GM12872 (cell line): ENCODE measurements around the gene HLA-DQB1.

ENCODE experiments used
- TF ChIP-seq, protein P1 (sequence below): IDR thresholded peaks from 3 replicates; pipeline ENCODE4 v1.5.1; 2011; ENCODE audit warnings: low read depth, mild to moderate bottlenecking, low read length, moderate library complexity; ENCODE audit not compliant: insufficient read depth

HLA-DQB1 gene

DNA sequence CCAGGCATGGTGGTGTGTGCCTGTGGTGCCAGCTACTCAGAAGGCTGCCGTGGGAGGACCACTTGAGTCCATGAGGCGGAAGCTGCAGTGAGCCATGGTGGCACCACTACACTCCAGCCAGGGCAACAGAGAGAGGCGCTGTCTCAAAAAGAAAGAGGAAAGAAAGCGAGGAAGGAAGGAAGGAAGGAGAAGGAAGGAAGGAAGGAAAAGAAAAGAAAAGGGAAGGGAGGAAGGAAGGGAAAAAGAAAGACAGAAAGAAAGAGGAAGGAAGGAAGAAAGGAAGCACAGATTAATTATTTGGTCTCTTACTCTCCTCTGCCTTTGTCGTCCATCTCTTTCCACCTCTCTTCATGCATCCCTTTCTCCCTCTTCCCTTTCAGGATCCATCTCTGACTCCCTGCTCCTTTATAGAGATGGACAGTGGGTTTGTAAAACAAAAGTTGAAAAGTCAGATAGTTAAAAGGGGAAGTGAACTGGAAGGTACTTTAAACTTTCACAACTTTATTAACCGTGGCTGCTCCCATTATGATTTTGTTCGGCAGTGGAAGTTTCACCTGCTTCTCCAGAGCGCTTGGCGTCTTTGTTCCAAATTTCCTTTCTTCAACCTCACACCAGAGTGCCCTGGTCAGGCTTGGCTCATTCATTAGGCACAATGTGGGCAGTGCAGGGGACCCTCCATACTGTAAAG is 27.8 kb downstream of the HLA-DQB1 start:
- TF ChIP-seq, protein P1, sequence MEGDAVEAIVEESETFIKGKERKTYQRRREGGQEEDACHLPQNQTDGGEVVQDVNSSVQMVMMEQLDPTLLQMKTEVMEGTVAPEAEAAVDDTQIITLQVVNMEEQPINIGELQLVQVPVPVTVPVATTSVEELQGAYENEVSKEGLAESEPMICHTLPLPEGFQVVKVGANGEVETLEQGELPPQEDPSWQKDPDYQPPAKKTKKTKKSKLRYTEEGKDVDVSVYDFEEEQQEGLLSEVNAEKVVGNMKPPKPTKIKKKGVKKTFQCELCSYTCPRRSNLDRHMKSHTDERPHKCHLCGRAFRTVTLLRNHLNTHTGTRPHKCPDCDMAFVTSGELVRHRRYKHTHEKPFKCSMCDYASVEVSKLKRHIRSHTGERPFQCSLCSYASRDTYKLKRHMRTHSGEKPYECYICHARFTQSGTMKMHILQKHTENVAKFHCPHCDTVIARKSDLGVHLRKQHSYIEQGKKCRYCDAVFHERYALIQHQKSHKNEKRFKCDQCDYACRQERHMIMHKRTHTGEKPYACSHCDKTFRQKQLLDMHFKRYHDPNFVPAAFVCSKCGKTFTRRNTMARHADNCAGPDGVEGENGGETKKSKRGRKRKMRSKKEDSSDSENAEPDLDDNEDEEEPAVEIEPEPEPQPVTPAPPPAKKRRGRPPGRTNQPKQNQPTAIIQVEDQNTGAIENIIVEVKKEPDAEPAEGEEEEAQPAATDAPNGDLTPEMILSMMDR: no peak

DNA sequence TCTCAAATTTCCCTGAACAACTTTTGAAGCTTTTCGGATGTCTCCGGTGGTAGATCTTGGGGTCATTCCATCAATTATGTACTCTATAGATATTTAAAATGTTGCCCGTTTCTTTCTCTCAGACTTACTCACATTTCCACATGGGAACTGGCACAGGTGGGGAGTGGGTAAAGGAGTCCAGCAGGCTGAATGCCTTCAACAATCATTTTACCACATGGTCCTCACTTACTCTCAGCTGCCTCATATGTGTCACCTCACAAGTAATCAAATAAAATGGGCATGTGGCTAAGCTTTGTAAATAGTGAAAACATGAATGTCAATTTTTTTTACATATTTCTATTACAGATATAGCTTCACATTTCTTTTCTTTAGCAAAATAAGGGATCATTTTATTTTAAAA is 28.6 kb downstream of the HLA-DQB1 start:
- TF ChIP-seq, protein P1: no peak

DNA sequence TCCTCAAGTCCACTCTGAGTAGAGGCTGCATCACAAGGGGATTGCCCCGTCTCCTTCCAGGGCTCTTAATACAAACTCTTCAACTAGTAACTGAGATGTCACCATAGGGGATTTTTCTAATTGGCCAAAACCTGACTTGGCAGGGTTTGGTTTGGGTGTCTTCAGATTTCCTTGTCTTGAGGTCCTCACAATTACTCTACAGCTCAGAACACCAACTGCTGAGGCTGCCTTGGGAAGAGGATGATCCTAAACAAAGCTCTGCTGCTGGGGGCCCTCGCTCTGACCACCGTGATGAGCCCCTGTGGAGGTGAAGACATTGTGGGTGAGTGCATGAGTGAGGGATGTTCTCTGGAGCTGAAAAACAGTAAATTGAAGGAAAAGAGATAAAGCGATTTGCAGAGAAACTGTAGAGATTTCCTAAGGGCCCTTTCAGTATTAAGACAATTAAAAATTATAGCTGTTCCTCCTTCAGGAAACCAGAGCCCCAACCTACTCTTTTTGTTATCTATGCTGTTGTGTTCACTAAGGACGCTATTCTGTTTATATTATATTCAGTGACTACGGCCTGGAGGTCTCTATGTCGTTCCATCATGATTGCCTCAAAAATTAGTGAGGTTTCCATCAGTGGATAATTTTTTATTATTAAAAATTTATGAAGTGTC is 29.1 kb downstream of the HLA-DQB1 start, which contains the start of gene HLA-DQA1:
TSS of gene HLA-DQA1 (plus strand) at position 188 of the 662 bp plus-strand sequence. CDS start at position 241, 53 bp downstream.
- TF ChIP-seq, protein P1: no peak

DNA sequence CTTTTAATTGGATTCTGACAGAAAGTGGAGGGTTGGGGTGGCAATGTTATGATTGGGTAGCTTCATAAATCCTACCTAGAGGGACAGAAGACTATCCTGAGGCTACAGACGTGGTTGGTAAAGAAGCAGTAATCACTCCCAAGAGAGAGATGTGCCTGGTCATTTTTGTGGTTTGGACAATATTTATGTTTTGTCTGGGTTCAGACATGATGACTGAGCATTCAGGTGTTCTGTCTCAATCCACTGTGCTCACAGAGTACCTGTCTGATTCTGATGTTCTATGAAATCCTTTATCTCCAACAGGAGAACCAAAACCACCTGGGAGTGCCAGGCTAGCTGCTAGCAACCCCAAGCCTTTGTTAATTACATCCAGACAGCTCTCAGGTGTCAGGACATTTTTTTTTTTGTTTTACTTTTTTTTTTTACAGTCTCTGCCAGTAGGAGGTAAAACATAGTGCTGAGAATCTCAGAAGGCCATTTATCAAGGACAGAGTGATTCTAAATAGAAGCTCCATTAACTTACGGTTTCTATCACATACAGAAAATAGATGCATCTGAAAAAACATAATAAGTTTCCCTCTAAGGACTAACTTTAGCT is 30.8 kb downstream of the HLA-DQB1 start:
- TF ChIP-seq, protein P1: no peak

DNA sequence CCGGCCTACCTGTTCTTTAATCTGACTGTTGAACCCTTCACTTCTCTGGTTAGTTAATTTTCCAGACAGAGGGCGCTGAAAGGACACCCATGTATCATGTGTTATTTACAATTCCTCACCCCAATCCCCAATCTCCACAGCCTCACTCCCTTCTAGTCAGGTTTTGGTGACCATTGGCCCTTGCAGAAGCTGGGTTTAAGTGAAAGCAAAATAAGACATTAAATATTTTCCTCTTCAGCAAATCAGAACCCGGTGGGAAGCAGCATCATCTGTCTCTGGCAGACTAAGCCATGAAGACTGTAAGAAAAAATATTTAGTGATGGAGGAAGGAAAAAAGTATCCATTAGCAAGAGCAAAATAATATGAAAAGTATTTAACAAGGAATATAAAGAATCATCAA is 38.6 kb downstream of the HLA-DQB1 start:
- TF ChIP-seq, protein P1: no peak

DNA sequence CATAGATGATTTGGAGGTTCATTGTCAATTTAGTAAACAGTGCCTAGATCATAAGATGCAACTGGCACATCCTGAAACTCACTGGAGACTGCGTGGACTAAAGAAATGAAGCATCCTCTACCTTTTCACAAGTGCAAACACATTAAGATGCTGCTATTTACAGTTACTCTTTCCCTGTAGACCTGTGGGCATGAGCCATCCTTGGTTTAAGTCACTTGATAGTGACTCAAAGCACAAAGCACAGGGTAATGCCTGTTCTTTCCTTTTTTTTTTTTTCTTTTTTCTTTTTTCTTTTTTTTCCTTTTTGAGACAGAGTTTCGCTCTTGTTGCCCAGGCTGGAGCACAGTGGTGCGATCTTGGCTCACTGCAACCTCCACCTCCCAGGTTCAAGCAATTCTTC is 39.2 kb downstream of the HLA-DQB1 start:
- TF ChIP-seq, protein P1: no peak

DNA sequence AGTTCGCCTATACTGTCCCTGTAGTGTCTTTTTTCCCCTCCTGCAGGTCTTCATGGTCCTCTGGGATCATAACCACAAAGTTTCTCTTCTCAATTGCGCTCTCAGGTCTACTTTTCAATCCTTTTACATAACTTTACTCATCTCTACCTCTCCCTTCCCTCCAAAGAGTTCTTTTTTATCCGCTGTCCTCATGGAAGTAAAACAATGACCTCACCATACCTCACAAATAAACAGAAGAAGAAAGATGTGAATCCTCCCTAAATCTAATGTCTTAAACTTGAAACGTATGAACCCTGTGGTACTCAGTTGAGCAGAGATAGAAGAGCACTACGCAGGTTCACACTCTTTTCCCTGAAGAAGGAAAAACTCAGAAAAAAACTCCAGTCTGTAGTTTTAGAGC is 41.3 kb downstream of the HLA-DQB1 start:
- TF ChIP-seq, protein P1: no peak
